GM12891 (cell line): ENCODE measurements around the gene MAPK4.

ENCODE experiments used
- POLR2A ChIP-seq: IDR thresholded peaks from 2 replicates; pipeline ENCODE4 v1.6.1; 2011; ENCODE audit warnings: low read depth, low read length, control low read depth
- POLR2AphosphoS5 ChIP-seq: IDR thresholded peaks from 2 replicates; pipeline ENCODE4 v1.6.1; 2011; ENCODE audit warnings: low read depth, low read length, control low read depth
- POU2F2 ChIP-seq: IDR thresholded peaks from 2 replicates; pipeline ENCODE4 v1.6.1; 2011; ENCODE audit warnings: low read depth, mild to moderate bottlenecking, control low read depth, low read length, moderate library complexity
- SPI1 ChIP-seq: IDR thresholded peaks from 2 replicates; pipeline ENCODE4 v1.6.1; 2011; ENCODE audit warnings: low read depth, low read length, control low read depth
- TAF1 ChIP-seq: IDR thresholded peaks from 2 replicates; pipeline ENCODE4 v1.6.1; 2011; ENCODE audit warnings: low read depth, low read length, control low read depth

DNA sequence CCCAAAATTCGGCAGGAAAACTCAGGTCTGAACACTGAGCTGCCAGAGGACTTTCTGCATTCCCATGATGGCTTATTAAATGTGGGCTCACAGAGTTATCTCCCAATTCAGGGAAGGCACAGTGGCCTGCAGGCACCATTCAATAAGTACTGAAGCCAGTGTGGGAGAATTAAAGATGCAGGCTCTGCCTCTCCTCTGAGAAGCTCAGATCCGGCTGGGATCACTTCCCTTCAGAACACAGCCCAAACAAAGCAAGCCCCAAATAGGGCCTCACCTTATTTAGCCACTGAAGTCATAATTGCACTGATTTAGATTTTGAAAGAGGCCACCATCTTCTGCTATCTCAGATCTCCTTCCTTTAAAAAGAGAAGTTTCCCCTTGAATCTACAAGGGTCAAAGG is 94.3 kb downstream of the MAPK4 start:
- TF ChIP-seq POU2F2 (no peak), POLR2A (no peak), TAF1 (no peak), POLR2AphosphoS5 (no peak), SPI1 (no peak)
